ENCODE results near the gene PROSER3.
"Not testable (repeated sequence)": the region's sequence is repeated elsewhere in the genome, so short reads cannot be mapped to it uniquely, and the experiment has no call there.

The PROSER3 gene

GRCh38 chr19:35795564-35795963 is 37.6 kb downstream of the PROSER3 start:
- not testable (repeated sequence) for DNase-seq

- DNase-seq: no peak
Observed at GRCh38 chr19:35796645-35797542, 38.9 kb downstream of the PROSER3 start.

GRCh38 chr19:35797663-35798062 is 39.7 kb downstream of the PROSER3 start:
- no peak for DNase-seq

DNA sequence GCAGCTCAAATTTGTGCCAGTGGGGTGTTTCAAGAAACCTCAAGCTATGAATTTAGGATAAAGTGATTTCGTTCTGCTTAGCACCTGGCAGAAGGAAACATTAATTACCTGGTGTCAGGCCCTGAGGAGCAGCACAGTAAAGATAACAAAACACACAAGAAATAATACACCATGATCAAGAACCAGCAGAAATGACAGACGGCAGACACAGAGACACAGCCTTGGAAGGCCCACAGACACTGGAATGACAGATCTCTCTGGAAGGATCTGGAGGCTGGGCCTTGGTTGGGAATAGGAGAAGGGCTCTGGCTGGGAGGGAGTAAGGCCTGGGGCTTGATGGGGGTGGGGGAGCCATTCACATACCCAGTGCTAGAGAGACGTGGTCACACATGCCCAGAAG is 43.9 kb downstream of the PROSER3 start:
- no peak for DNase-seq

DNA sequence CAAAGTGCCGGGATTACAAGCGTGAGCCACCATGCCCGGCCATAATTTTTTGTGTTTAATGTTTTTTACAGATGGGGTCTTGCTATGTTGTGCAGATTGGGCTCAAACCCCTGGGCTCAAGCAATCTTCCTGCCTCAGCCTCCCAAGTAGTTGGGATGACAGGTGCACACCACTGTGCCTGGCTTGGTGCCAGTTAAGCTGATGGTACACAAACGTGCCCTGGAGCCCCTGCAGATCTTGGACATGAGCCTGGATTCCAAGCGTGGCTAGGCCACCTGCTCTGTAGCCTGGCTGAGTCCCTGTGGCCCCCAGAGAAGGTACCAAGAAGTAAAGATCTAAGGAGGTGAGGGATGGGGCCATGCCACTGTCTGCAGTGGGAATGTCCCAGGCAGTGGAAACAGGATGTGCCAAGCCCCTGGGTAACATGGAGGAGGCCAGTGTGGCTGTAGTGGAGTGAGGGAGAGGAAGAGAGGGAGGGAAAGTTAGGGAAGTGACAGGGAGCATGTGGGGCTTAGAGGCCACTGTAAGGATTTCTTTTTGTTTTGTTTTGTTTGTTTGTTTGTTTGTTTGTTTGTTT is 47.6 kb downstream of the PROSER3 start:
- DNase-seq: no peak

GRCh38 chr19:35806597-35806996 is 48.6 kb downstream of the PROSER3 start:
- no peak for DNase-seq

GRCh38 chr19:35807633-35808032 is 49.7 kb downstream of the PROSER3 start:
- DNase-seq: no peak

- no peak for DNase-seq
Observed at GRCh38 chr19:35811317-35812219, 53.6 kb downstream of the PROSER3 start.

- DNase-seq: no peak
Observed at GRCh38 chr19:35812220-35813042, 54.5 kb downstream of the PROSER3 start, which contains the start of gene PRODH2. Gene PRODH2, minus strand, starts transcription at chr19:35812845. Its CDS starts 40 bp downstream, at chr19:35812805.

GRCh38 chr19:35813043-35813890 is 55.3 kb downstream of the PROSER3 start:
- DNase-seq: no peak

- DNase-seq: no peak
Observed at GRCh38 chr19:35816262-35816661, 58.3 kb downstream of the PROSER3 start.

DNA sequence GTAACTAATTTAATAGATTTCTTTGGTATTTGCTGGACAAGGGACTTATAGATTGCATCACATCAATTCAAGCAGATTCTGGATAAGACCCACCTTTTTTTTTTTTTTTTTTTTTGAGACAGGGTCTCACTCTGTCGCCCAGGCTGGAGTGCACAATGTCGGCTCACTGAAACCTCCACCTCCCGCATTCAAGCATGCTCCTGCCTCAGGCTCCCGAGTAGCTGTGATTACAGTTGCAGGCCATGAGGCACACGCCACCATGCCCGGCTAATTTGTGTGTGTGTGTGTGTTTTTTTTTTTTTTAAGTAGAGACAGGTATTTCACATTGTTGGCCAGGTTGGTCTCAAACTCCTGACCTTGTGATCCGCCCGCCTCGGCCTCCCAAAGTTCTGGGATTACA is 58.9 kb downstream of the PROSER3 start:
- no peak for DNase-seq

GRCh38 chr19:35818445-35818844 is 60.5 kb downstream of the PROSER3 start:
- no peak for DNase-seq
